NCI-H345 (cell line): ENCODE data around the gene DCC.

ENCODE experiments used
- DNase-seq: peaks from one replicate; lab custom pipeline; 2025; lab: John Stamatoyannopoulos, UW

Gene DCC

GRCh38 chr18:52504589-52504988, 164.6 kb downstream of the DCC start:
- DNase-seq, result no peak

DNA sequence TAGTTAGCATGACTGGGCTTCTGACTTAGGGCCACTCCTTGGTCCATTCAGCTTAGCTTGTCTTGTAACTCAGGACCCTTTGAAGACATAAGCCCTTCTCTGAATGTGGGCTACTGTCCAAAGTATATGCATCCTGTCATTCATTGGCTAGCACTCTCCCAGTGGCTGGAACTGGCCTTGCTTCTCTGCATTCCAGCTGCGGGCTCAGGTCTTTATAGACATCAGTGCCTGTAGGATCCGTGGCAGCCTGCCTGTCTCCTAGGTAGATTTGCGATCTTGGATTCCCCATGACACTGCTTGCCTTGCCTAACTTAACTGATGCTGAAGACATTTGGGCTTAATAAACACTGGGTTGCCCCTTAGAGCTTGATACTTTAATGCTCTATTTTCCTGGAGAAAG, 170.1 kb downstream of the DCC start:
- DNase-seq, result no peak

GRCh38 chr18:52518086-52518485, 178.1 kb downstream of the DCC start:
- no peak for DNase-seq

- DNase-seq, result no peak
Observed at GRCh38 chr18:52519021-52519420, 179.0 kb downstream of the DCC start.

- no peak for DNase-seq
Observed at GRCh38 chr18:52523566-52523965, 183.6 kb downstream of the DCC start.

DNA sequence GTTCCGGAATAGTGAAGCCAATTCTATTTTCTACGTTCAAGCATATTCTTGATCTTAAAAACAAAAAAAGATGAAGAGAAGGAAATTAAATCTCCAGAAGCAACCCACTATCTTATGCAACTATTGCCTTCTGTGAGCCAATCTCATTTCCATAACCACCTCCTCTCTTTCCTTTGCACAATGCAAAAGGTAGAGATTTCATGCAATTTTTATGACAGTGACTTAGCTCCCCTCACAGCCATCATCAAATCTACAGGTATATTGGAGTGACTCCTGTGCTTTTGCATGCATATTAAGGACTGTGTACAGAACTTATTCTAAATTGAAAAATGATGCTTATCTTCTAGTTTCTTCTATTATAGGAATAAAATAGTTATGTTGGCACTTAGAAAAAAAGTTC, 191.8 kb downstream of the DCC start:
- DNase-seq, result no peak

- no peak for DNase-seq
Observed at GRCh38 chr18:52536039-52536438, 196.0 kb downstream of the DCC start.

GRCh38 chr18:52537261-52537660, 197.3 kb downstream of the DCC start:
- peak; percentile 17 for DNase-seq

- no peak for DNase-seq
Observed at GRCh38 chr18:52541056-52541455, 201.1 kb downstream of the DCC start.

DNA sequence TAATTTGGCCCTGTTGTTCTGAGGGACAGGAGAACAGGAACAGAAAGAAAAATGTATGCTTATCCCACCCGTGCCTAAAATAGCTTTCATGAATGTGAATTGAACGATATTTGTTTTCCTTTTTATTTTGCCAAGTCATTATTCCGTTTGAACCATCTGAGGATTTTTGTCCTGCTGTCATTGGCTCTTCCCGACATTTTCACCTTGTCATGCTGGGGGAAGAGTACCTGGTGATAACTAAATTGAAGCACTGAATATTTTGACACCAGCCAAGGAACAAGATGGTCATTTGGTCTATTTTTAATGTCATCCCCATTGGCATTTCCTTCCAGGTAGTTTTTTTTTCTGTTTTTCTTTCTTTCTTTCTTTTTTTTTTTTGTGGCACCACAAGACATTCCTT, 204.1 kb downstream of the DCC start:
- no peak for DNase-seq

GRCh38 chr18:52546686-52547346, 206.8 kb downstream of the DCC start:
- DNase-seq, result no peak

DNA sequence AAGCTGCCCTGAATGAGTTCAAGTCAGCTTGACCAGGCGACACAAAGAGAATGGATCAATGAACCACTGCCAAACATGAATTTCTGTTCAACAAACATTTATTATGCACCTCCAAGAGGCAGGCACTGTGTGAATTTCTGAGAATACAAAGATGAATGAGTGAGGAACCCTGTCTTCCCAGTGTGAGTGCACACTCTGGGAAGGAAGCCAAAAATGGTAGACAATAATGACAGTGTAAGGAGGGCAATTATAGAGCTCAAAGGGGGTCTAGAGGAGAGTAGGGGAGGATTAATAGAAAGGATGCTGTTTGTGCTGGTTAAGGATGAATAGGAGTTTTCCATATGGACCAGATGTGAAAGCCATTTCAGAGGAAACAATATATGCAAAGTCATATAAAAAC, 213.4 kb downstream of the DCC start:
- peak; percentile 92 for DNase-seq

DNA sequence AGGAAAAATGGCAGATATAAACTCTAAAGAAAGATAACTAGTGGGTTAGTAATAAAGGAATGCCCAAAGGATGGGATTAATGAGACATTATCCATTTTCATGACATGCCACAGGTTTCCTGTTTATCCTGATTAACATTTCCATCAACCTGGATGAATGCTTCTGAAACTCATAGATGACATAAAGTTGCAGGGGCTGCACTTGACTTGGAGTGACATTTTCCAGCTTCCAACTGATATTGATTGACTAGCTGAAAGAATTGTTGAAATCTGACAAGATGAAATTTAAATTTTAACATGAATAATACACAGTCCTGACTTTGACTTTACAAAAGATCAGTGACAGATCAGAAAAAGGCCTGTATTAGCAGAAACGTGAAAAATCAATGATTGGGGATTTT, 214.2 kb downstream of the DCC start:
- no peak for DNase-seq

DNA sequence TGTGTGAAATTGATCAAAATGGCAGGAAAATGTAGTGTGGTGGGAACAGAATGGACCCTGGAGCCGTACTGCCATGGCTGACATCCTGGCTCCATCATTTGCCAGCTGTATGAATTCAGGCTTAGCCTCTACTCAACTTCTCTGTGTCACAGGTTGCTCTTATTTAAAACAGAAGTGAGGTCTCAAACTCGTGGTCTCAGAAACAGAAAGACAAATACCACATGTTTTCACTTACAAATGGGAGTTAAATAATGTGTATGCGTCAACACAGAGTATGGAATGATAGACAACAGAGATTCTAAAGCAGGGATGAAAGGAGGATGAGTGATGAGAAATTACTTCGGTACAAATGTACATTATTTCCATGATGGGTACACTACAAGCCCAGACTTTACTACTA, 227.4 kb downstream of the DCC start:
- no peak for DNase-seq

DNA sequence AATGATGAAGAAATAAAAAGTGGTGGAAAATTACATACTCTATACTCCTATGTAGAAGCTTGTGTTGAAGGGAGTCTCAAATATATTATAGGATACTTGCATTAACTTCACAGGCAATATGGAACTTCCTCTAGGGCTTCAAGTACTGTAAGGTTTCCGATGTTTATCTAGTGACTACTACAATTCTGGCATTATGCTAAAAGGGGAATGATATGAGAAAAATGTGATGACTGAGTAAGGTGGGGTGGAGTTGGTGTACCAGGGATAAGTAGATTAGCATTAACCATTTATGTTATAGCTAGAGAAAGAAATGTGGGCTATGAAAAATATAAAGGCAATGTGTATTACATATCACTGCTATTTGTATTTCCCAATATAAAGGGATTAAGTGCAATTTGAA, 229.5 kb downstream of the DCC start:
- DNase-seq, result no peak

DNA sequence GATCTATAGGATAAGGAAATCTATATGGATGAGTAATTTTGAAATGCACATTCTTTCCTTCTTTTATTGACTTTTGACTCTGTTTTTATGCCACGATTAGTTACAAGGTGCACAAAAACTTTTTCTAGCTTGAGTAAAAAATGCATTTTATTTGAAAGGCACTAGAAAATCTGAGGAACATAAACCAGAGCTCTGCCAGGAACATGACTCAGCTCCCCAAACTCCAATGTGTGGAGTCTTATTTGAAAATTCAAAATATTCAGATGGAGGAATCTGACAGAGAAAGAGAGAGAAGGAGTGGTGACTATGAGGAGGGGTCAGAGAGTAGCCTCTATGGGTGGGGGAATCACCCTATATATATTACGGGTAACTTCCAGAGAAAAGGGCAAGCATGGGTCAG, 231.0 kb downstream of the DCC start:
- no peak for DNase-seq

GRCh38 chr18:52572036-52573000, 232.3 kb downstream of the DCC start:
- no peak for DNase-seq

DNA sequence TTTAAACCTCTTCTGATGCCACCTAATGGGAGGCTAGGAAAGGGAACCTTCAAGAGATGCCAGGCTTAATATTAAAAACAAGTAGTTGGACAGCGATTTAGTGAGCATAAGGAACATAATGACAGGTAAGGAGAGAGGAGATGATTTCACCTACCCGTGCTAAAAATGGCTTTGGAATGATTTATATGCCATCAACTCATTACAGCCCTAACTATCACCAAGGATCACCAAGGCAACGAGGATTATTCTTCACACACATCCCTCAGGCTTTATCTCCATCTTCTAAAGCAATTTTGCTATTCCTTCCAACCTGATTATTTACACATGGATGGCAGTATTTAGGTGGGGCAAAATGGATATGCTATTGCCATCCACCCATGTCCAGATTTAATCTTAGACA, 237.8 kb downstream of the DCC start:
- no peak for DNase-seq

DNA sequence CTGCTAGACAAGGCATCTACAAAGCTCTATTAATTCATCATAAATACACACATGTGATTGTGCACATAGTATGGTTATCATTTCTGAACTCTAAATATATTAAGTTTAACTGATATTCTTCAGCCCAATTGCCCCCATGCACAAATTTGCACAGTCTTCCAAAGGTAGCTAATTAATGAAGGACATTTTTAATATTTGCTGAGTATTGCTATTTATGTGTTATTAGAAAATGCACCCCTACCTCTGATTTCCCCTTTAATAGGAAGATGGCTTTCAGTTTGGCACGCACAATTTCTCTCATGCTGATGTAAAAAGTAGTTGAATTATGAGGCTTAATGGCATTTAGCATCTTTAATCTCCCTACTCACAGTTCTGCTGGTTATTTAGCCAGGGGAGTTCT, 242.1 kb downstream of the DCC start:
- no peak for DNase-seq

DNA sequence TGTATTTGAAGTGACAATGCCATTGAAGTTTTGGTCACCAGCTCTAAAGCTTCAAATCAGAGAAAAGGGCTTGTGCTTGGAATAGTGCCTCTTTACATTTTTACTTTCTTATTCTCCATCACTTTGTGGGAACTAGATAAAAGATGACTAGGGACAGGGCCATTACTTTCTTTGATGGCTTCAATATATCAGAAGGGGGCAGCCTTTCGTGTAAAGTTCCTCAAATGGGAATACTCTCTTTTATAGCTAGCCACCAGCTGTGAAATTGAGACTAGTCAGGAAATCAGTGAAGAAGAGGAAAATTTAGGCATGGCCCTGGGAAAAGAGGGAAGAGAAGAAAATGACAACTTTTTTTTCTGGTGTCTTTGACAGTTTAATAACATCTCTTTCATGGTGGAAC, 242.5 kb downstream of the DCC start:
- DNase-seq, result no peak

DNA sequence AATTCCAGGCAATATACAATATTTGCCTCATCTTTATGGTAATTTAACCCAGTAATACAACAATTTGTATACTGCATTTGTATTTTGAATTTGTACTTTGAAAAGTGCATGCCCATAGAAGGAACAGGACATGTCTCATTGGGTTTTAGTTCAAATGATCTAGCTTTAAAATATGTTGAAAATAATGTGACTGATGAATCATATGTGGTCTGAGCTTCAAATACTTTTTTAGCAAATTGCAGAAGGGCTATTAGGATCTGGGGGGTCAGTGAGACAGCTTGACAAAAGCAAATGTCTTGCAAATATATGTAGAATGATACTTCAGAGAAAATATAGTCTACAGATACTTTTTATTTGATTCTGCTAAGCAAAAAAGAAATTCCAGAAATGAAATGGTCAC, 248.9 kb downstream of the DCC start:
- DNase-seq, result no peak

DNA sequence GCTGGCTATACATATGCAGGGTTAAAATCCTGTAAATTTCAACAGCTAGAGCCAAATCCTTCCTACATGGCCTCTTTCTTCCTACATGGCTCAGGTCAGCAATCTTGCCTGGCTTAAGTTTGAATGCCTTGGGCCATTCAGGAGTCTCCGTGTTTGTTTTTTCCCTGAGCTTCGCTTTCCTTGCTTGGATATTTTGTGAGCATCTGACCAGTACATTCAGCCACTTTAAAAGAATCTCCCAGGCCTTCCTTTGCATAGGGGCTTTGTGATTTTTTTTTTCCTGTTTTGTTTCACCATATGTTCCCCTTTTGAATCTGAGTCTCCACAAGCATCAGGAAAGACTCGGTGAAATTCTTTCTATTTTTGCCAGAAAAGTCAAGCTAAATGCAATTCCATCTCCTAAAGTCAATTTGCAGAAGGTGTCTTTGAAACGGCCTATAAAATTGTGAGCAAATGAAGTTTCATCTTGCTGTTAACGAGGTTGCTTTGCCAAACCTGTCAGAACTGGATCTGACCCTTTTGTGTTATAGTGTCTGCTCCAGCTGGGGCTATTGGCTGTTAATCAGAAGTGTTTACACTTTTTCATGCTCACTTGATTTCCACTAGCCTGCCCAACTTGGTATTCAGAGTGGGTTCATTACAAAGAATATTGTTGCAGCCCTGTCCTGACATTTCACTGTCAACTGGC, 256.9 kb downstream of the DCC start:
- peak; percentile 90 for DNase-seq

GRCh38 chr18:52598921-52599320, 258.9 kb downstream of the DCC start:
- no peak for DNase-seq
